HG03521 (cell line): ENCODE results near the gene TMEM63C.

Experiments used
- ATAC-seq: cut with Tn5 transposase; IDR thresholded peaks from one replicate; pipeline ENCODE4 v1.9.1; 2021; ENCODE audit warnings: mild to moderate bottlenecking, moderate library complexity; ENCODE audit not compliant: unreplicated experiment

TMEM63C gene

GRCh38 chr14:77195766-77196165 is 14.2 kb downstream of the TMEM63C start:
- no peak for ATAC-seq

DNA sequence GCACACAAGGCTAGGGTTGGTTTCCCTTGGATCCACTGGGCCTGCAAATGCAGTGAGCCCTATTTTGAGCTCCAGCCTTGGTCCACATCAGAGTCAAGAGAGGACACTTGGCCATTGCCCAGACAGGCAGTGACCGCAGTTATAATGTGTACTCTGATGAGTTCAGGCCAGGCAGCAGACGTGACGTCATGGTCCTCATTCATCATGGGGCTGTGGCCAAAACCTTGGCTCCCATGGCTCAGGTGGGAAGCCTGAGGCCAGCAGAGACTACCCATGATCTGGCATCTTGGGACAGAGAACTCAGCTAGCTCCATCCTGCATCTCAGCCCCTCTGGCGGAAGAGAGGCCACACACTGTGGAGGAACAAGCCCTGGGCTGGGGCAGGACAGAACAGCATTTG is 16.4 kb downstream of the TMEM63C start:
- no peak for ATAC-seq

- no peak for ATAC-seq
These were observed 17.0 kb downstream of the TMEM63C start for GRCh38 chr14:77198561-77198960.

DNA sequence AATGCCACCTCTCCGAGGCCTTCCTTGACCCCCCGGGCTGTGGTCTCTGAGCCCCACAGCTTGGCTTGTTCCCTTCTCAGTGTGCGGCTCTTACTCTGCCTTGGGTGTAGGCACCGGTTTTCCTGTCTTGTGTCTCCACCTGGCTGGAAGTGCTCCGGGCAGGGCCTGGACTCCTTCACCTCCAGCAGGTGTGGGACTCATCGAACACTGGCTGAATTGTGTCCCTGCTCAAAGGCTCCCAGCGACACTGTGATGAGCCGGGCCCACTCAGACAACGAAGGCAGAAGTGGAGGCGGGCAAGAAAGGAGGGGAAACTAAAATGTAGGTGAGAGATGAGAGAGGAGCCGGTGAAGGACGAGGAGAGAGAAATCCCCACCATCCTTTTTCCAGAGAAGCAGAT is 18.0 kb downstream of the TMEM63C start:
- no peak for ATAC-seq

DNA sequence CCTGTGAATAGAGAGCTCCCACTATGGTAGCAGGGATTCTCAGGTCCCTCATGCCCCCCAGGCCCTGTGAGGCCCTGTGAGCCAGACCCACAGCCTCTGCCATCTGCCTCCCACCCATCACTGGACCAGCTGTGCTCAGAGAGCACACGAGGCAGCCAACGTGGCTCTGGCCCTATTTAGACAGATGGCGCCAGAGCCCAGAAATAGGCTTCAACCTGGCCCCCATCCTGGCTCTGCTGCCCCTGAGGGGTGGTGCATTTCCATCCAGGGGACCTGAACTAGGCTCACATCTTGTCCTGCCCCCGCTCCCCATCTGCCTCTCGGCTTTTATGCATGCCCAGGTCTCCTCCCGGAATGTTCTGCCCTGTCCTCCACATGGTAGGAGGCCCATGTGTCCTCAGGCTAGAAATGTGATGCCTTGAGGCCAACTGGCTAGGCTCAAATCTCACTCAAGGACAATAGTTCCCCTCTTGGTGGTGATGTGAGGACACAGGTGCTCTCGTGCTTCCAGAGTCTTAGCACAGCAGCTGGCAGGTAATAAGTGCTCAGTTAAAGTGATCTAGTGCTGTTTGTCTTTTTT is 18.9 kb downstream of the TMEM63C start:
- no peak for ATAC-seq

GRCh38 chr14:77201696-77202095 is 20.1 kb downstream of the TMEM63C start:
- no peak for ATAC-seq

DNA sequence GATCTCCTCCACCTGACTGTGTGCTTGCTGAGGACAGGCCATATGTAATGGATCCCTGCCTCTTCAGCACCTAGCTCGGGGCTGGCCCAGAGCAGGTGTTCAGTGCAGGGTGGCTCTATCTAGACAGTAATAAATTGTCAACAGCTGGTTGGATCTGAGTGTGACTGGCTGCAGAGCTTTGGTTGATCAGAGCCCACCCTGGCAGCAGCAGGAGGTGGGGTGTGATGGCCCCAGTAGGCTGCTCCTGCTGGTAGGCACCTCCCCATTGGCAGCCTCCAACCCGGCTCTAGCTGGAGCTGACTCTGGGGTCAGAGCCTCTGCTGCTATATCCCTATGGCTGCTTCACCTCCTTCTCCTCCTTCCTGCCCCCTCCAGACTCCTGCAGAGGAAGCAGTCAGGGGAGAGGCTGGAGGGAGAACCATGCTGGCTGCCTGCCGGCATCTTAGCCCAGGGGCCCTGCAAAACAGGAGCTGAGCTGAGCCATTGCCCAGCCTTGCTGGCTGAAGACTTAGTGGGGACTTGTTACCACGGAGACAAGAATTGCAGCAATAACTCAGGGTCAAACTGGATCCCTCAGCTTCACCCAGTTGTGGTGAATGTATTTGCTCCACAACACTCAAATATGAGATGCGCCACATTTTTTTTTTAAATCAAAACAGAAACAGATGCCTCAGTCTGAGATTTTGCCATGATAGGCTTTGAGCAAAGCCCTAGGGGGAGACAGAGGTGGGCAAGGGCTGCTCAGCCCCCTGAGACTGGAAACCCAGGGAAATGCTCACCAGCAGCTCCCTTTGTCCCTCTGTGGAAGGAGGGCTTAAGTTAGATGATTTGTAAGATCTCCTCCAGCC is 22.2 kb downstream of the TMEM63C start:
- ATAC-seq: no peak

DNA sequence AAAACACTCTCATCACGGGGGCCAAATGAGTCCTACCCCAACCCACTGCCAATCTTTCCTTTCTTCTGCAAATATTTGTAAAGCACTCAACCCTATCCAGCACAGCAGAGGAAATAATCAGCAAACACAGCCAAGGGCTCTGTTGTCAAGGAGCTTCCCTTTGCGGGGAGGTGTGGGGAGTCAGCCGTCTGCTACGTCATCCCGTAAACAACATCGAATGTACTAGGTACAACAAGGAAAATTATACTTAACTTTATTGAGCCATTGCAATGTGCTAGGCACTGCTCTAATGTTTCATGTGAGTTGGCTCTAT is 22.8 kb downstream of the TMEM63C start:
- ATAC-seq: no peak

- no peak for ATAC-seq
These were observed 23.3 kb downstream of the TMEM63C start for GRCh38 chr14:77204907-77205306.

DNA sequence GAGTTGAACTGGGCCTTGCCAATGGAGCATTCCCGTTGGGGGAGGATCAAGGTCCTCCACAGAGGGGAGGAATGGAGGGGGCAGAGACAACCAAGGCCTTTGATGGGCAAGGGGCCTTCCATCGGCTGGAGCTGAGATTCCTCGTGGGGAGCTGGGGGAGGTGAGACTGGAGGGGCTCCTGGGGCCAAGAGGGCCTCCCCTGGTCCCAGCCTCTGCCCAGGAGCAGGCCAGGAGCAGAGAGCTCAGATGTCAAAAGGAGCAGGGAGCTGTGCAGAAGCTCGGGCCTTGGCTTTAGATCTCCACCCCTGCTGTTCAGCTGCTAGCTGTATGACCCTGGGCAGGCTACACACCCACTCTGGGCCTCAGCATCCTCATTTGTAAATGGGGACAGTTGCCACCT is 24.0 kb downstream of the TMEM63C start:
- no peak for ATAC-seq

DNA sequence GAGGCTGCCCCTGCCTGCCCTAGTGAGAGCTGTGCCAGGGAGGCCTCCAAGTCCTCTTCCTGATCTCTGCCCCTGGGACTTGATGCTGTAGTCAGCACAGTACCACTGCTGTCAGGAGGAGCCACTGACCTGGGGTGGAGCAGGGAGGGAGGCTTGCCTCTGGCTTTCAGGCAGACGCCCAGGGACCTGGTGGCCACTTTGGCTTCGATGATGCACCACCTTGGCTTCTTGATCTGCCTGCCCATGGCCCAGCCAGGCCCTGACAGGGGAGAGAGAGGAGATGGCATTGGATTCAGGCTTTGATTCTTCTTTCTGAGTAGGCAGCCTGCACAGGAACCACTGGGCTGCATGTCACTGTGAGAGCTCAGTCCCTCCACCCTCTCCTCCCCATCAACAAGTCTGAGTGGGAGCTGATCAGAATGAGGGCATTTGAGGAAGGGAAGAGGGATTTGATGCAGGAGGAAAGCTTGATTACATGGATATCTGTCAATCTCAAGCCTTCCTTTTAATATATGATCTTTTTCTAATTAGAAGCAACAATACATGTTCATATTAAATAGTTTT is 24.7 kb downstream of the TMEM63C start:
- ATAC-seq: no peak

DNA sequence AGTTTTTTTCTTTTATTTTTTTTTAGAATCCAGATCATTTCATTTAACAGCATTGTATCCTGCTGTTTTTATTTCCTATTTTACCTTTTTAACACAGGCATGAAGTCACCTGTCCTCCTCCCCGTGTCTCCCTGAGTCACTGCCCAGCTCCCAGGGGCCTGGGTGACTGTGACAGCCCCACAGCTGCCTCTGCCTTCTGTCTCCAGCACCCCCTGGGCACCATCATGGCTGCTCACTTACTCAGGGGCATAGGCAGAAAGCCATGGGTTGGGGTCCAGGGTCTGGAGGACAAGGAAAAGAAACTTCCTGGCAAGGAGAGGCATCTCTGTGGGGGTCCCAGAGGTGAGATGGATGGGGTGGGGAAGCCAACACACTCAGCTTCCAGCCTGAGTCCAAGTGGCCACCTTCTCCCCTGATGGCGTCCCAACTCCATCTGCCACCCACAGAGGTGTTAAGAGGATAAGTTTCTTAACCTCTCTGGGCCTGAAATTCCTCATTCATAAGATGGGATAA is 25.3 kb downstream of the TMEM63C start:
- ATAC-seq: no peak

GRCh38 chr14:77208291-77208978 is 26.8 kb downstream of the TMEM63C start:
- no peak for ATAC-seq

DNA sequence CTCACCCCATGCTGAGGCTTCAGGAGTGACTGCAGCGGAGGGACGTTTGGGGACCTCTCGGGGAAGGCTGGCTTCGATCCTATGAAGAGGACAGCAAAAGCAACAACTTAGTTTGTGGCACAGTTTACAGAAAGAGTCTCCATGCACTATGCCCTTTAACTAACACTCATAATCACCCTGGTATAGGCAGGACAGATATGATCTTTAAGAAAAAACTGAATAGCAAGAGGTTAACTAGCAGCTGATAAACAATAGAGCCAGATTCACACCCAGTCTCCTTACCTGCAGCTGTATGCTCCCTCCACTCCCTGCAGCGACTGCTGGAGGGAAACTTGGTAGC is 27.4 kb downstream of the TMEM63C start:
- no peak for ATAC-seq

DNA sequence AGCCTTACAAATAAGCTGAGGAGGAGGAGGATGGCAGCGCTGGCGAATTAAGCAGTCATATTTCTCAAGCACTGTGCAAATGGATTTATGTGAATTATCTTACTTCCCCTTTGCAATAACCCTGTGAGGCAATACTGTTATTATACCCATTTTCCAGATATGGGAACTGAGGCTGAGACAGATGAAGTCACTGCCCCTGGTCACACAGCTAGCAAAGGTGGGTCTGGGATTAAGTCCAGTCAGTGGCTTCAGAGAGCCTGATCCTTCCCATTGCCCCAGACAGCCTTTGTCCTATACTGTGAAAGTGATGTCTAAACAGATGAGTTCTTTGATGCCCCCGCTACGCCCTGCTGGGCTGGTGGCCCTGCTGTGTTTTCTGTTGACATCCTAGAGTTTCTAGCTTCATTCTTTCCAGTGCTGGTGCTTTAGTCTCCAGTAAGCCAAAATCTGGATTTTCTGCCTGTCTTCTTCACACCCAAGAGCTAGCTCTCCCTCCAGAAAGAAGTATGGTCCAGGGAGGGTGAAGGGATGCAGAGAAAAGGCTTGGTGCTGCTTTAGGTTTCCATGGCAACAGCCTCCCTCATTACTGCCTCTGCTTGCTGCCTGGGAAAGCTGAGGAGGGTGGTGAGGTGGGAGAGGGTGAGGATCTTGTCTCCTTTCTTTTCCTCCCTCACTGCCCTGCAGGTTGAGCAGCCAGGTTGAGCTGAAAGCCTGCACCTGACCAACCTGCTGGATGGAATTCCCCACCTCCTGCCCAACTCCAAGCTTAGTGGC is 30.7 kb downstream of the TMEM63C start:
- no peak for ATAC-seq

GRCh38 chr14:77212943-77213678 is 31.5 kb downstream of the TMEM63C start:
- peak; percentile 53 for ATAC-seq

- ATAC-seq: no peak
These were observed 32.0 kb downstream of the TMEM63C start for GRCh38 chr14:77213679-77214016.

- no peak for ATAC-seq
These were observed 32.6 kb downstream of the TMEM63C start for GRCh38 chr14:77214216-77214615.

GRCh38 chr14:77217551-77217950 is 36.0 kb downstream of the TMEM63C start:
- no peak for ATAC-seq

DNA sequence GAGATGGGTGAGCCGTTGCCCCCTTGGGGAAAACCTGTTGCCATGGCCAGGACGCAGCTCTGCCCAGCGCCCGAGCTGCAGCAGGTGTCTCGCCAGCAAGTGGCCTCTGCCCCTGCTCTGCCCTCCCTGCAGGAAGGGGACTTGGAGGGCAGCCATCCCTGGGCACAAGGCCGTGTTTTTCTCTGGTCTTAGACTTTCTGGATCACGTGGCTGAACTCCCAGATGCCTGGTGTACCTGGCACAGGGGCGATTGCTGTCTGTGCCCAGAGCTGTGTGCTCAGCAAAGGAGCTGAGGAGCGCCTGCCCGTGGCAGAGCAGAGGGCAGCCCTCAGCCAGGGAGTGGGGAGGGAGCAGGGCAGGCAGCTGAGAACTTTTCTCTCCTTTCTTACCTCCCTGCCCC is 38.0 kb downstream of the TMEM63C start:
- no peak for ATAC-seq
